ENCODE data around the gene FTCD. TPM values are rescaled to one million over a fixed set of nuclear protein-coding genes. Genes with fewer than 3 reads are reported as not detected.

Gene FTCD
- total and polyA plus RNA-seq, 8 donors = 0.25 to 6.7 (median 1.3) TPM; not detected in 3

DNA sequence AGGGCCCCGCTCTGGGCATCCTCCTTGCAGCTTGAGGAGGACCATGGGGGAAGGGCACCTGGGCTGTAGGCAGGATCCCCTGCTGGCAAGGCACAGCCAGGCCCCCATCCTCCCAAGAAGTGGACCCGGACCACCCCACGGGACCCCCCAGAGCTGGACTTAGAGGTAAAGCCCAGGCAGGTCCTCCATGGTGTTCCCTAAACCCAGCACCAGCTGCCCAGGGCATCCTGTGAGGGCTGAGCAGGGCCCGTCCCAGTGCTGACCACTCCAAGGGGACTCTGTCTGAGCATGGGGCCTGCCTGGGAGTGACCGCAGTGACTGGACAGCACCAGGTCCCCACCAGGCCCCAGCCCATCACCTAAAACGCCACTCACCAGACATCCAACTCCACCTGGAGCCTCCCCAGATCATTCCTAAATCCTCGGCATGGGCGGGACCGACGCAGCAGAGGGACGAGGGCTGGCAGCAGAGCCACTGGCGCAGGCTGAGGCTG is 36.2 kb downstream of the FTCD start:
- DNase-seq = no peak
- 79 to 88% (median 86%) methylated on average over 4 to 12 of the region's 12 CpGs for WGBS, 5 donors
- Histone ChIP-seq H3K4me1 (no peaks in the 10 kb centered on the region), H3K36me3 (peaks cover 79 to 99% (median 91%) of the 10 kb centered on the region in 4 donors), H3K4me3 (no peak overlapping the region), H3K27me3 (no peaks in the 10 kb centered on the region), H3K9me3 (peaks cover 0 to 7% (median 3%) of the 10 kb centered on the region in 4 donors), H3K27ac (peak overlapping the region in 1 of 5 donors; percentile 9)
- intact Hi-C loops (cut with DNase I; ENCODE audit: low total_unique reads) = no loop called here
- TF ChIP-seq POLR2AphosphoS5 (IDR thresholded peaks at IDR 0.05) (no peak), CTCF (IDR thresholded peaks at IDR 0.05) (no peak), EP300 (IDR thresholded peaks at IDR 0.05) (no peak), POLR2A (IDR thresholded peaks at IDR 0.05) (no peak)

- no peak overlapping the region for H3K4me3 ChIP-seq
- H3K4me1 ChIP-seq = no peaks in the 10 kb centered on the region
- no peak for DNase-seq
- no peaks in the 10 kb centered on the region for H3K27me3 ChIP-seq
- WGBS, 5 donors = 74 to 88% (median 84%) methylated on average over 9 to 27 of the region's 27 CpGs
- intact Hi-C loops (cut with DNase I; ENCODE audit: low total_unique reads) = no loop called here
- TF ChIP-seq POLR2AphosphoS5 (IDR thresholded peaks at IDR 0.05) (no peak), CTCF (IDR thresholded peaks at IDR 0.05) (no peak), EP300 (IDR thresholded peaks at IDR 0.05) (no peak), POLR2A (IDR thresholded peaks at IDR 0.05) (no peak)
- peaks cover 0 to 7% (median 3%) of the 10 kb centered on the region in 4 donors for H3K9me3 ChIP-seq
- peak overlapping the region in 1 of 5 donors; percentile 9 for H3K27ac ChIP-seq
- H3K36me3 ChIP-seq = peaks cover 84 to 100% (median 96%) of the 10 kb centered on the region in 4 donors
These were observed 36.8 kb downstream of the FTCD start for GRCh38 chr21:46118316-46119143.

GRCh38 chr21:46117586-46118315 is 37.6 kb downstream of the FTCD start:
- intact Hi-C loops (cut with DNase I; ENCODE audit: low total_unique reads) = no loop called here
- Histone ChIP-seq H3K9me3 (peaks cover 0 to 7% (median 3%) of the 10 kb centered on the region in 4 donors), H3K36me3 (peaks cover 89 to 100% (median 100%) of the 10 kb centered on the region in 4 donors), H3K4me3 (no peak overlapping the region), H3K4me1 (no peaks in the 10 kb centered on the region), H3K27ac (no peak overlapping the region), H3K27me3 (no peaks in the 10 kb centered on the region)
- DNase-seq = no peak
- TF ChIP-seq POLR2AphosphoS5 (IDR thresholded peaks at IDR 0.05) (no peak), POLR2A (IDR thresholded peaks at IDR 0.05) (no peak), CTCF (IDR thresholded peaks at IDR 0.05) (no peak), EP300 (IDR thresholded peaks at IDR 0.05) (no peak)
- 73 to 89% (median 80%) methylated on average over 20 to 29 of the region's 29 CpGs for WGBS, 5 donors

DNA sequence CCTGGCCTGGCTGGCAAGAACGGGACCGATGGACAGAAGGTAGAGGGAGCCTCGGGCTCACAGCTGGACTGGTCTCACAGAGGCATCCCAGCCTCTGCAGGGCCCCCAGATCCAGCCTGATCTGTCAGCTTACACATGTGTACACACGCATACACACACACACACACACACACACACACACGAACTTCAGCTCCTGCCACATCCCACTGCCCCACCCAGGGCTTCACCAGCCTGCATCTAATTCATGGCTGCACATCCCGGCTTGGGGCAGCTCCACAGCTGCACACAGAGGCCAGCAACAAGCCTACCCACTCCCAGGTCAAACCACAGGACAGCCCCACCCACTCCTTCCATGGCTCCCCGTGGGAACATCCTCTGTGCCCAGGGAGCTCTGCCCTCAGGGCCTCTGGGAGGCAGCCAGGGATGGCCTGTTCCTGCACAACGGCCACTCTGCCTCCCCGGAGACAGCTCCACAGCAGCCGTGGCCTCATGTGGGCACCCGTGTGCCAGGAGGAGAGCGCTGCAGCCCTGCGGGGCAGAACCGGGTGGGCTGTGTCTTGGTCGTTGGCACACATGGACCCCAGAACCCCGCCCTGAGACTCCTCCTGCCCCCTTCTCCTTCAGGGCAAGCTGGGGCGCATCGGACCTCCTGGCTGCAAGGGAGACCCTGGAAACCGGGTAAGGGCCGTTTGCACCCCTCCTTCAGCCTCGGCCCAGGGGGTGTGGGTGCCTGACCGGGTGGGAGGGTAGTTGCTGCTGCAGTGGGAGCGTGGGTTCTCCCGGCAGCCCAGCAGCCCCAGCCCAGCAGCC is 38.4 kb downstream of the FTCD start:
- Histone ChIP-seq H3K27ac (no peak overlapping the region), H3K9me3 (peaks cover 0 to 7% (median 3%) of the 10 kb centered on the region in 4 donors), H3K4me1 (no peaks in the 10 kb centered on the region), H3K27me3 (no peaks in the 10 kb centered on the region), H3K36me3 (peaks cover 83 to 100% (median 100%) of the 10 kb centered on the region in 4 donors), H3K4me3 (no peak overlapping the region)
- DNase-seq = no peak
- intact Hi-C loops (cut with DNase I; ENCODE audit: low total_unique reads) = no loop called here
- TF ChIP-seq CTCF (IDR thresholded peaks at IDR 0.05) (no peak), POLR2AphosphoS5 (IDR thresholded peaks at IDR 0.05) (no peak), EP300 (IDR thresholded peaks at IDR 0.05) (no peak), POLR2A (IDR thresholded peaks at IDR 0.05) (no peak)
- 73 to 82% (median 75%) methylated on average over 4 to 24 of the region's 24 CpGs for WGBS, 5 donors
